Limb (tissue), 2 donors: Measurements from ENCODE around the gene SLC35D2.
"Not testable (repeated sequence)": the region's sequence is repeated elsewhere in the genome, so short reads cannot be mapped to it uniquely, and the experiment has no call there.

Experiments used
- DNase-seq, 2 donors: peaks; one replicate each; pipeline ENCODE4 v3.0.0-alpha.2; 2016; ENCODE audit errors: extremely low spot score in 2 of 2

SLC35D2 gene

DNA sequence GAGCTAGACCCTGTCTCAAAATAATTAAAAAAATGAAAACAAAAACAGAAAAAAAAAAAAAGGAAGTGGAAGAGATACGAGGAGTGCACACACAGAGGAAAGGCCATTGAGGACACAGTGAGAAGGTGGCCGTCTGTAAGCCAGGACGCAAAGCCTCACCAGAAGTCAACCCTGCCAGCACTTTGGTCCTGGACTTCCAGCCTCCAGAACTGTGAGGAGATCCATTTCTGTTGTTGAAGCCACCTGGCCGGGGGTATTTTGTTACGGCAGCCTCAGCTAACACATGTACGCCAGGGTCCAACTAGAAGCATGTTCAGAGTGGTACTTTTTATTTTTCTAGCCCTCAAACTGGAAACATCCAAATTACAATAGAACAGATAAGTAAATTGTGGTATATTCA is 21.8 kb downstream of the SLC35D2 start:
- DNase-seq: no peak

DNA sequence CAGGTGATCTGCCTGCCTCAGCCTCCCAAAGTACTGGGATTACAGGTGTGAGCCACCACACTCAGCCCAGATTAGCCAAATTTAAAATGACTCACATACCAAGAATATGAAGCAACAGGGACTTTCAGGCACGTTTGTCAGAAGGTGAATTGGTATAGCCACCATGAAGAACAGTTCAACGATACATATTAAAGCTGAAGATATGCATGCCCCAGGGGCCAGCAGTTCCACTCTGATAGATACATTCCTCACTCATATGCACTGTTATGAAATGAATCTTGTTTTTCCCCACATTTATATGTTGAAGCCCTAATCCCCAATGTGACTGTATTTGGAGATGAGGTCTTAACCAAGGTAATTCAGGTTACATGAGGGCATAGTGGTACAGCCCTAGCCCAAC is 22.5 kb downstream of the SLC35D2 start:
- DNase-seq: no peak

DNA sequence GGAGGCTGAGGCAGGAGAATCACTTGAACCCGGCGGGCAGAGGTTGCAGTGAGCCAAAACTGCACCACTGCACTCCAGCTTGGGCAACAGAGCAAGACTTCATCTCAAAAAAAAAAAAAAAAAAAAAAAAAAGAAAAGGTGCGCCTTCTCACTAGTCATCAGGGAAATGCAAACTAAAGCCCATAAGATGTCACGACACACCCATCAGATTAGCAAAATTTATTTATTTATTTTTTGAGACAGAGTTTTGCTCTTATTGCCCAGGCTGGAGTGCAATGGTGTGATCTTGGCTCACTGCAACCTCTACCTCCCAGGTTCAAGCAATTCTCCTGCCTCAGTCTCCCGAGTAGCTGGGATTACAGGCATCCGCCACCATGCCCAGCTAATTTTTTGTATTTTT is 23.0 kb downstream of the SLC35D2 start:
- DNase-seq: not testable (repeated sequence)

DNA sequence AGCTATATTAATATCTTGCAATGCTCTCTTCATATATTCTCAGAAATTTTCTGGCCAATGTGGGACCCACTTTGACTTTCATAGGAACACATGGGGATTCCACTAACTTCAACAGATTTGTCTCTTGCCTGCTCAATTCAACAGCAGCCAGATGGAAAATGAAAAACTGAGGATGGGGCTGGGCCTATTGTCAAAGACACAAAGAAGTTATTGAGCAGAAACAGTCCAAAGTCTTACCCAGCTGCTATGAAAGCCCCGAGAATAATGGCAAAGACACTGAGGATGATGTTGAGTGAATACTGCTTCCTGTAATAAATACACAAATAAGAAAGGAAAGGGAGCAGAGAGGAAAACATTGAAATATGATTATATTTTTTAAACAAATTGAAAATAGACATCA is 32.6 kb downstream of the SLC35D2 start:
- DNase-seq: no peak

DNA sequence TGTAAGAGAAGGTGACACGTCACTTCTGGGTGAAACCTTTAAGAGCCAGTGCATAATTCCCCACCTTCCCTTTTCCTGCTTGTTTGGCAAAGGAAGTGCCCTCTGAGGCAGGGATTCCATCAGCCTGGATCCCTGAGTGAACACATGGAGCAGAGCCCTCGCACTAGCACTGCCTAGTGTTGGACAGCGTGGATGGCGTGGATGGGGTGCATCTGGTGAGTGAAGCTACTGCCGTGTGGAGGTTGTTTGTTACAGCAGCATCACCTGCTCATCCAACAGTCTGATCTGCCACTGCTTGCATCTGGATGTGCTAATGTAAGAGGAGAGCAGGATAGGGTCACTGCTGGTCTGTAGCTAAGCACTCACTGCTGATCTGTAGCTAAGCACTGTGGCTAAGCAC is 35.2 kb downstream of the SLC35D2 start:
- no peak for DNase-seq

DNA sequence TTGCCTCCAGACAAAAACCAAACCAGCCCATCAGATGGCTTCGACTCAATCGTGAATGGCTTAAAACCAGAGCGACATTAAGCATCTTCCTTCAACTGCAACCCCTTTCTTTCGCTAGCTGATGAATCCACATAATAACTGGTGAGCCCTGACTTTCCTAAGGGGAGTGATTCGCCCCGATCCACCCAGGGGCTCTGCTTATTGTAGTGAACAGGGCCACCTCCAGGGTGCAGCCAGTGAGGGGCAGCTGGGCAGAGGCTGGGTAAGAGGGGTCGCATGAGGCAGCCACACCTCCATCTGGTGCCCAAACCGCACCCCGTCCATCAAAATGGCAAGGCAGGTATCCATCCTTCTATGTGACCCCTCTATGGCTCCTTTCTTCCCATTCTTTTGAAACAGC is 38.0 kb downstream of the SLC35D2 start:
- no peak for DNase-seq

DNA sequence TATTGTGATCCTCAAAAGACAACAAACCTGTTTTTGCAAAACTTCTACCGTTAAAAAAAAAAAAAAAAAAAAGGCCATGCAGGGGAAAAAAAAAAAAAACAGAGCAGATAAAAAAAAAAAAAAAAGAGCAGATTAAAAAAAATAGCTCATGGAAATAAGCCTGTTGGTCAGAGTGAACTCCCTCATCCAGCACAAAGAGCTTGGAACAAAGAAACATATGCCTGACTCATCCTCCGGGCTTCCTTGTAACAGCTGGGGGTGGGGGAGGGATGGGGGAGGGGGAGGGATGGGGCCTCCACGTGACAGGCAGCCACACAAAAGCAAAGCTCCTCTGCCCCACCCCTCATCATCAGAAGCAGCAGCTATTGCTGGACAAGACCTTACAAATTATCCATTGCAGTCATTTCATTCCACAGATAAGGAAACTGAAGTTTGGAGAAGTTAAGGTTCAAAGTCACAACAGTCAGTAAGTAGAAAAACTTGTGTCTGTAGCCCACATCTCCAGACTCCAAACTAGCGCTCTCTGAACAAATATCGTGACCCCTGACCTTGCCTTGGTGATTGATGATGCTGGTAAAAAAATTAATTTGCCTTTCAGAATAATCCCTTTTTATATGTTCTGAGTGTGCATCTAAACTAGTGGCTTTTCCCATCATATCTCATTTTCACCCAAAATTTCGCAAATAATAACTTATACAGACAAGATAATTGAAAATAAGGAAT is 38.9 kb downstream of the SLC35D2 start:
- DNase-seq: peak; percentile 51 to 58

DNA sequence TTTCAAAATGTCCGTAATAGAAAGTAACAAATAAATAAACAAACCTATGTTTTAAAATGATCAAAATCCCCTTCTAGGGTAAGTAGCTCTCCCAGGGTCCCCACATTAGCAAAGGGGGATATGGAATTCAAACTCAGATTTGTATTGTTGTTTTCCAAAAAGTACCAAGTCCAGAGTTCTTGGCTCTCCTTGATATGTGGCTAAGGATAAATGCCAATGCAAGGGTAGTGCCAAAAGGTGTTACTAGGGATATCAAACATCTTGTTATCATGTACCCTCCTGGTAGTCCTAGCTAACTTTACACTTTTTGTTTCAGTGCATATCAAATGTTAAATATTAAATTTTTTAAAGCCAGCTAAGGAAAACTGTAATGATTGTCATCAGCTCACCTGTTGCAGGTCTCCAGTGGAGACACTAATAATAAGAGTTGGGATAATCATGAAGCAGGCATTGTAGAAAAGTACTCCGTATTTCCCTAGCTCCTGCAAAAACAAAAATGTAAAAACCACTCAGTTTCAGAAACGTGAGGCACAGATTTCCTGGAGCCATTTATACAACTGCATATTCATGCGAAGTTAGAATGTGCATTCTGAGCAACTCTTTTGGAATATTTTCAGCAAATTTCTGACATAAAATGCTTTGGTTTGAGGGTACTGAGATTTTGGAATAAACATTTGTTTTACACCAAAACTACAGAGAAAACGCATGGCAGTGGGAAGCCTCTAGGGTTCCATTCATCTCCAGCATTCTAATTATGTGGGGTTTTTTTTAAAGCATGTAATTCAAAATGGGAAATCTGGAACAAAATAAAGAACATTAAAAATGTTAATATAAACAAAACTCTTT is 39.8 kb downstream of the SLC35D2 start:
- DNase-seq: no peak

DNA sequence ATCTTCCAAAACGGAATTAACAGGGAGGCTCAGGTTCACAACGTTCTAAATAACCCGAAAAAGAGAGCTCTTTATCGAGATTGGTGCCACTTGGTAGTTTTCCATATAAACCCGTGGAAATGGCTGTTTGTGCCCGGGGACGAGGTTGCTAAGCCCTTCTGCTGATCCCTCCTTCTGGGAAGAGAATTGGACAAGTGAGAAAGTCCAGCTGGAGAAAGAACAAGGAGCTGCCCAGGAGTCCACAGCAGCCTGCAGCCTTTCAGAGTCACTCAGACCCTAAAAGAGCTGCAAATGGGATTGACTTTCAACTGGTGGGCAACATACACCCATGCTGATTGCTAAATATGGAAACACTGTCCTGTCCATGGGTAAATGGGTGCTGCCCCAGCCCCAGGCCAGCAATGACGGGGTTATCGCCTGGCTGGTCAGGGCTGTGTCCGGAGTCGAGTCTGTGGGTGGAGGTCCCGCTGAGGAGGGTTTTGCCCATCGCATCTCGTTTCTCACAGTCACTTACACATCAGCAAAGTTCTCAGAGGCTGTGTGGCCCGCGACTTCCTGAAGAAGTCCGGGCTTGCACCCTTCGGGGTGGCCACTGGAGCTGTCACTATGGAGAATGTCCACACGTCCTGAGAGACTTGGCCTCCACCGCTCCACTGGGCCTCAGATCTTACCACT is 40.8 kb downstream of the SLC35D2 start:
- DNase-seq: no peak

DNA sequence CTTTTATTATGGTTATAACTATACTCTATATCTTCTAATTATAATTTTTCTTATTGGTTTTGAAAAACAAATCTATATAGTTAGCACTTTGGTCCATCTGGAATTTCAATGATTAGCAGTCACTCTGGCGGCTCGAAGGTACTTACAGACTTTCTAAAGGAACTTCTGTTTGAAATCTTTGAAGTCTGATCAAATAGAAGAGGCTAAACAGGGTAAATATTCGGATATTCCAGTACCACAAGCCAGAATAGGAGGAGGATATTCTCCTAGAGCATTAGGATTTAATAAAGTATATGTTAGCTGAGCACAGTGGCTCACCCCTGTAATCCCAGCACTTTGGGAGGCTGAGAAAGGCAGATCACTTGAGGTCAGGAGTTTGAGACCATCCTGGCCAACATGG is 42.8 kb downstream of the SLC35D2 start:
- no peak for DNase-seq

DNA sequence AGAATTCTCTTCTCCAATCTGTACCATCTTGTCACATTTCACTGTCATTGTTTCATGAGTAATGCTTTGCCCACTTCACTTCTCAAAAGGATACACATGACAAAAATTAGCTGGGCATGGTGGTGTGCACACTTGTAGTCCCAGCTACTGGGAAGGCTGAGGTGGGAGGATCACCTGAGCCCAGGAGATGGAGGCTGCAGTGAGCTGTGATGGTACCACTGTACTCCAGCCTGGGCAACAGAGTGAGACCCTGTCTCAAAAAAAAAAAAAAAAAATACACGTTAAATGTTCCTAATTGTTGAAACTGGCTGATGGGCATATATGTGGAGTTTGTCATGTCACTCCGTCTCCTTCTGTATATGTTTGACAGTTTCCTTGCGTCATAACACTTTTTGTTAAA is 45.2 kb downstream of the SLC35D2 start:
- DNase-seq: no peak

DNA sequence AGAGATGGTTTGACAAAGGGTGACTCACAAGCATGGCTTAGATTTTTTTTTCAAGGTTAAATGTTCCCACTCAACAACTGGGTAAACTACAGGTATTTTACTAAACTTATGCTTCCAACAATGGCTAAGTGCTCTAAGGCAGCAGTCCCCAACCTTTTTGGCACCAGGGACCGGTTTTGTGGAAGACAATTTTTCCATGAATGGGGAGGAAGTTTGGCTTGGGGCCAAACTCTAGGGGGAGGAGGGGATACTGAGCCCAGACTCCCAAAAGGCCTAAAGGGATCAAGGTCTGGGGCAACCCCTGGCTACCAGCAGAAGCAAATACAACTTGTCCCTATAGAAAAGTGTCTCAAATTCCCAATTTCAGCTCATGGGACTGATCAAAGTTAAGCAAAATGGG is 49.6 kb downstream of the SLC35D2 start:
- no peak for DNase-seq

DNA sequence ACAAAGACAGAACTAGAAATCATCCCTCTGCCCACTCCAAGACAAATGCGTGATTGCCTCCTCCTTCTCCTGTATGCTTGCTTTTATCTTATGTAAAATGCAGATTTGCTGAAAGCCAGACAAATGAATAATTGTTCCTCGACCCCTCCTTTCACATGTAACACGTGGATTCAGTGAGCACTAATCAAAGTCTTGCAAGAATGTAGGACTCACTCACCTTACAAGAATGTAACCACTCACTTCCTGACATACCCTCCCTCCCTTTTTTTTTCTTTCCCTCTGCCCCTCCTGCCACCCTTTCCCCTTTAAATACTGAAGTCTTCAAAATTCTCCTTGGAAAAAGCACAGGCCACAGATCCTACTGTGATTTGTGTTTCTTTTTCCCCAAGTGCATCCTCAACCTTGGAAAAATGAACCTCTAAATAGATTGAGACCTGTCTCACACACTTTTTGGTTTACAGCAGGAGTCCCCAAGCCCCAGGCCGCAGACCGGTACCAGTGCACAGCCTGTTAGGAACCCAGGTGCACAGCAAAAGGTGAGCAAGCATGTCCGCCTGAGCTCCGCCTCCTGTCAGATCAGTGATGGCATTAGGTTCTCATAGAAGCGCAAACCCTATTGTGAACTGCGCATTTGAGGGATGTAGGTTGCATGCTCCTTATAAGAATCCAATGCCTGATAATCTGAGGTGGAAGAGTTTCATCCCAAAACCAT is 52.1 kb downstream of the SLC35D2 start:
- no peak for DNase-seq

DNA sequence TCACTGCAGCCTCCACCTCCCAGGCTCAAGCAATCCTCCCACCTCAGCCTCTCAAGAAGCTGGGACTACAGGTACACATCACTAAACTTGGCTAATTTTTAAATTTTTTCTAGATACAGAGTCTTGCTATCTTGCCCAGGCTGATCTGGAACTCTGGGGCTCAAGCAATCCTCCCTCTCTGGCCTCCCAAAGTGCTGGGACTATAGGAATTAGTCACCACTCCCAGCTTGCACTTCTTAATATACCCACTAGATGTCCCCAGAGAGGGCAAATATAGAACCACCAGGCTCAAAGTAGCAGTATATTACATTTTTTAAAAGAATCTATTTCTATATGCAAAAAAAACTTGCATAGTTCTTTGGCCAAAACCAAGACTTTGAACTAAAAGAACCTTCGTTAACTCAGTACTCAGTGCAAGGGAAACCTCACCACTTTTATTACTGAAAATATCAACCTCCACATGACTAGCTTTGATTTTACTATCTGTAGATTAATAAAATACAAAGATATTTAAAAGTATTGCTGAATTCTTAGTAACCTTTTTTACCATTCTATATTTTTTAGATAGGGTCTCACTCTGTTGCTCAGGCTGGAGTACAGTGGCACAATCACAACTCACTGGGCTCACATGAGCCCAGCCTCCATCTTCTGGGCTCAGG is 55.7 kb downstream of the SLC35D2 start:
- peak; percentile 45 to 67 for DNase-seq

DNA sequence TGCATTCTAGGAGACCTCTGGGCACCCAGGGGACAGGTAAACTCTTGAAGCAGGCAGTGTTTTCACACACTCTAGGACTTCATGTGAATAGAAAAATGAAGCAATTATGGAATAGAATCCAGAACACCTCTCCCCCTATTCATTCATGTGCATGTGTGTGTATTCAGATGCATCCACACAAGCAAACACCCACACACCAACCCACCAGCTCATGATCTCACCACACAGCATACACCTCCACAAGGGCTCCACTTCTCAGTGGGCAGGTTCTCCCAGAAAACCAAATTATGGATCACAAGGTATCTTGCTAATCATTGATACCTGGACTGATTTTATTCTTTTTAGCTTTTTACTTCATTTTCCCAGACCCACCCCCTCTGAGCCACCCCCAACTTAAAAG is 60.3 kb downstream of the SLC35D2 start:
- no peak for DNase-seq

DNA sequence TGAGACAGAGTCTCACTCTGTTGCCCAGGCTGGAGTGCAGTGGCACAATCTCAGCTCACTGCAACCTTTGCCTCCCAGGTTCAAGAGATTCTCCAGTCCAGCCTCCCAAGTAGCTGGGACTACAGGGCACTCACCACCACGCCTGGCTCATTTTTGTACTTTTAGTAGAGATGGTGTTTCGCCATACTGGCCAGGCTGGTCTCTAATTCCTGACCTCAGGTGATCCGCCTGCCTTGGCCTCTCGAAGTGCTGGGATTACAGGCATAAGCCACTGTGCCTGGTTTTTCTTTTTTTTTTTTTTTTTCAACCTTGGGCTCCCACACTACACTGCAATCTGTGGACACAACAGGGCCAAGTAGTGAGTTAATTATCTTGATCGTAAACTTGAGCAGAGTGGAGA is 60.8 kb downstream of the SLC35D2 start:
- DNase-seq: not testable (repeated sequence)

DNA sequence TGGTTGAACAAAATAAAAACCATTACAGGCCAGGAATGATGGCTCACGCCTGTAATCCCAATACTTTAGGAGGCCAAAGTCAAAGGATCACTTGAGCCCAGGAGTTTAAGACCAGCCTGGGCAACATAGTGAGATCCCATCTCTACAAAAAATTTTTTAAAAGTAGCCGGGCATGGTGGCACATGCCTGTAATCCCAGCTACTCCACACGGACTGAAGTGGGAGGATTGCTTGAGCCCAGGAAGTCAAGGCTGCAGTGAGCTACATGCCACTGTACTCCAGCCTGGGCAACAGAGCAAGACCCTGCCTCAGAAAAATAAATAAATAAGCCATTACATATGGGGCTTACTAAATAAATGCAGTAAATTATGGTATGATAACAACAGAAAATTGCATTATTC is 61.3 kb downstream of the SLC35D2 start:
- not testable (repeated sequence) for DNase-seq

DNA sequence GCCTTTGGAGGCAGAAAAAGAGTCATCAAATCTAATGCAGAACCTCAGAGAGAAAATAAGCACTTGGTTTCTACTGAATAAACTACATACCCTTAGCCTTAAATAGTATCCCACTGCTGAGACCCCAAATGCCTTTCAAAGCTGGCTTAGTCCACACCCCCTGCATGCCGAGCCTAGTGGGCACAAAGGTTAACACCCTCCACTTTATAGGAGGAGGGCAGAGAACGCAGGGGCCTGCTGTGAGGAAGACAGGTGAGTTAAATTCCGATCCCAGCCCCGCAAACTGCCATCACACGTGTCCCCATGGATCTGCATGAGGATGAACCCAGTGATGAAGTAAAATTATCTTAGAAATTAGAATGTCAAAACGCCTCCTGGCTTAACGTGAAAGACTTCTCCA is 62.0 kb downstream of the SLC35D2 start:
- DNase-seq: no peak

DNA sequence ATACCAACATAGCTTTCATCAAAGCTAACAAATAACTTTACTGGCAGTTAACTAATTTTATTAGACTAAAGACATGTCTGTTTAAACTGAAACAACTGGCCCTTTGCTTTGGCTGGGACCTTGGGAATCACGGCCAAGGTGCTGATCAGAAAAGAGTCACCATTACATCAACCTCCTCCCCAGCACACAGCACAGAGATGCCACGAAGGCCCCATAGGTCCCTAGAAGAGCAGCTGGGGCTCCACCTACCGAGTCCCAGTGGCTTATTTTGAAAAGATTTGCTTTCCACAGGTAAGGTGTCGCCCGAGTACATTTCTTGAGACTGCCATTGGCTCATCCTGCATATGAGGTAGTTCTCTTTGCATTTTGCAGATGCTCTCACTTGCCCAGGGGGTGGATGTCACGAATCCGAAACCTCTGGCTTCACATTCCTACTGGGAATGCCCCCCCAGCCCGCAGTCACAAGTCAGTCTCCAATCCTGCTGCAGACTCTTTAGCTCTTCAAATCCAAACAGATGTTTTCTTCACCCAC is 62.7 kb downstream of the SLC35D2 start:
- no peak for DNase-seq

DNA sequence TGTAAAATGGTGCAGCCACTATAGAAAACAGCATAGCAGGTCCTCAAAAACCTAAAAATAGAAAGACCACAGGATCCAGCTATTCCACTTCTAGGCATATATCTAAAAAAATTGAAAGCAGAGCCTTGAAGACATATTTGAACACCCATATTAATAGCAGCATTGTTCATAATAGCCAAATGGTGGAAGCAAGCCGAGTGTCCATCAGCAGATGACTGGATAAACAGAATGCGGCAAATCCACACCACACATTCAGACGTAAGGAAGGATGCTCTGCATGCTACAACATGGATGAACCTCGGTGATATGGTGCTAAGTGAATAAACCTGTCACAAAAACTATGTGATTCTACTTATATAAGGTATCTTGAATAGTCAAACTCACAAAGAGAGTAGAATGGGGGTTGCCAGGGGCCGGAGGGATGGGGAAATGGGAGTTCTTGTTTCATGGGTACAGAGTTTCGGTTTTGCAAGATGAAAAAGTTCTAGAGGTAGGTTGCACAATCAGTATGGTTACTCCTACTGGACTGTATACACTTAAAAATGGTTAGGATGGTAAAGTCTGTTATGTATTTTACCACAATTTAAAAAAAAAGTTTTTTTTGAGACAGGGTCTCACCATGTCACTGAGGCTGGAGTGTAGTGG is 64.5 kb downstream of the SLC35D2 start:
- DNase-seq: no peak
